ENCODE data around the gene CRB2. TPM values are rescaled to one million over a fixed set of nuclear protein-coding genes. Genes with fewer than 3 reads are reported as not detected.

Gene CRB2
- total and polyA plus RNA-seq, 2 of the 13 experiments (the other 11 are each of a cell fraction or from before 2014, with no cell fraction given): 0.01 to 0.29 TPM

GRCh38 chr9:123335193-123335985 is 20.6 kb upstream of the CRB2 start (continued):
- TF ChIP-seq ZBTB49 (CRISPR knock-in tag; IDR thresholded peaks at IDR 0.05; ENCODE audit: borderline replicate concordance): no peak
- TF ChIP-seq MAFF (IDR thresholded peaks at IDR 0.05; ENCODE audit: low read depth, low read length): peak; percentile 94
- no peak for TF ChIP-seq HDAC6 (IDR thresholded peaks at IDR 0.05; ENCODE audit: low read depth, low read length)
- TF ChIP-seq ZBTB44 (CRISPR knock-in tag; IDR thresholded peaks at IDR 0.05): no peak
- TF ChIP-seq, protein P1, sequence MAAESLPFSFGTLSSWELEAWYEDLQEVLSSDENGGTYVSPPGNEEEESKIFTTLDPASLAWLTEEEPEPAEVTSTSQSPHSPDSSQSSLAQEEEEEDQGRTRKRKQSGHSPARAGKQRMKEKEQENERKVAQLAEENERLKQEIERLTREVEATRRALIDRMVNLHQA (CRISPR knock-in tag; IDR thresholded peaks at IDR 0.05): no peak
- TF ChIP-seq ZNF496 (CRISPR knock-in tag; IDR thresholded peaks at IDR 0.05; ENCODE audit: insufficient replicate concordance): no peak
- peak; percentile 94 to 97 for TF ChIP-seq MAFK (conservative IDR thresholded peaks at IDR 0.05 in 1 of 2, IDR thresholded peaks at IDR 0.05 in 1 of 2; ENCODE audit: low read length in 2 of 2)
- TF ChIP-seq, protein P2, sequence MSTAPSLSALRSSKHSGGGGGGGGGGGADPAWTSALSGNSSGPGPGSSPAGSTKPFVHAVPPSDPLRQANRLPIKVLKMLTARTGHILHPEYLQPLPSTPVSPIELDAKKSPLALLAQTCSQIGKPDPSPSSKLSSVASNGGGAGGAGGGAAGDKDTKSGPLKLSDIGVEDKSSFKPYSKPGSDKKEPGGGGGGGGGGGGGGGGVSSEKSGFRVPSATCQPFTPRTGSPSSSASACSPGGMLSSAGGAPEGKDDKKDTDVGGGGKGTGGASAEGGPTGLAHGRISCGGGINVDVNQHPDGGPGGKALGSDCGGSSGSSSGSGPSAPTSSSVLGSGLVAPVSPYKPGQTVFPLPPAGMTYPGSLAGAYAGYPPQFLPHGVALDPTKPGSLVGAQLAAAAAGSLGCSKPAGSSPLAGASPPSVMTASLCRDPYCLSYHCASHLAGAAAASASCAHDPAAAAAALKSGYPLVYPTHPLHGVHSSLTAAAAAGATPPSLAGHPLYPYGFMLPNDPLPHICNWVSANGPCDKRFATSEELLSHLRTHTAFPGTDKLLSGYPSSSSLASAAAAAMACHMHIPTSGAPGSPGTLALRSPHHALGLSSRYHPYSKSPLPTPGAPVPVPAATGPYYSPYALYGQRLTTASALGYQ (CRISPR knock-in tag; IDR thresholded peaks at IDR 0.05): no peak
- 0 out of 2 replicates have a peak, but pooled peaks have one; percentile 15 for TF ChIP-seq ZNF770 (CRISPR knock-in tag; IDR thresholded peaks at IDR 0.05)
- TF ChIP-seq ZFP41 (CRISPR knock-in tag; IDR thresholded peaks at IDR 0.05; ENCODE audit: borderline replicate concordance): no peak
- no peak for TF ChIP-seq MXD3 (CRISPR knock-in tag; IDR thresholded peaks at IDR 0.05)
- peak; percentile 75 for TF ChIP-seq MAFG (CRISPR knock-in tag; IDR thresholded peaks at IDR 0.05)
- TF ChIP-seq ZNF777 (CRISPR knock-in tag; IDR thresholded peaks at IDR 0.05): no peak
- TF ChIP-seq, protein P3, sequence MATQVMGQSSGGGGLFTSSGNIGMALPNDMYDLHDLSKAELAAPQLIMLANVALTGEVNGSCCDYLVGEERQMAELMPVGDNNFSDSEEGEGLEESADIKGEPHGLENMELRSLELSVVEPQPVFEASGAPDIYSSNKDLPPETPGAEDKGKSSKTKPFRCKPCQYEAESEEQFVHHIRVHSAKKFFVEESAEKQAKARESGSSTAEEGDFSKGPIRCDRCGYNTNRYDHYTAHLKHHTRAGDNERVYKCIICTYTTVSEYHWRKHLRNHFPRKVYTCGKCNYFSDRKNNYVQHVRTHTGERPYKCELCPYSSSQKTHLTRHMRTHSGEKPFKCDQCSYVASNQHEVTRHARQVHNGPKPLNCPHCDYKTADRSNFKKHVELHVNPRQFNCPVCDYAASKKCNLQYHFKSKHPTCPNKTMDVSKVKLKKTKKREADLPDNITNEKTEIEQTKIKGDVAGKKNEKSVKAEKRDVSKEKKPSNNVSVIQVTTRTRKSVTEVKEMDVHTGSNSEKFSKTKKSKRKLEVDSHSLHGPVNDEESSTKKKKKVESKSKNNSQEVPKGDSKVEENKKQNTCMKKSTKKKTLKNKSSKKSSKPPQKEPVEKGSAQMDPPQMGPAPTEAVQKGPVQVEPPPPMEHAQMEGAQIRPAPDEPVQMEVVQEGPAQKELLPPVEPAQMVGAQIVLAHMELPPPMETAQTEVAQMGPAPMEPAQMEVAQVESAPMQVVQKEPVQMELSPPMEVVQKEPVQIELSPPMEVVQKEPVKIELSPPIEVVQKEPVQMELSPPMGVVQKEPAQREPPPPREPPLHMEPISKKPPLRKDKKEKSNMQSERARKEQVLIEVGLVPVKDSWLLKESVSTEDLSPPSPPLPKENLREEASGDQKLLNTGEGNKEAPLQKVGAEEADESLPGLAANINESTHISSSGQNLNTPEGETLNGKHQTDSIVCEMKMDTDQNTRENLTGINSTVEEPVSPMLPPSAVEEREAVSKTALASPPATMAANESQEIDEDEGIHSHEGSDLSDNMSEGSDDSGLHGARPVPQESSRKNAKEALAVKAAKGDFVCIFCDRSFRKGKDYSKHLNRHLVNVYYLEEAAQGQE (IDR thresholded peaks at IDR 0.05; ENCODE audit: borderline replicate concordance in 1 of 2, low read depth in 1 of 2, low read length in 2 of 2): no peak
